GM12873 (cell line): Measurements from ENCODE around the gene PRPF6.

Experiments used
- CTCF ChIP-seq: IDR thresholded peaks from 2 replicates; pipeline ENCODE4 v1.5.1; 2012; ENCODE audit warnings: low read depth, mild to moderate bottlenecking, moderate library complexity, low read length, control low read depth; ENCODE audit not compliant: insufficient read depth; ENCODE audit errors: missing control alignments

The PRPF6 gene

GRCh38 chr20:64025826-64026412 is 45.0 kb downstream of the PRPF6 start:
- TF ChIP-seq CTCF = no peak

GRCh38 chr20:64027981-64028685 is 47.2 kb downstream of the PRPF6 start:
- TF ChIP-seq CTCF = no peak

GRCh38 chr20:64029293-64030117 is 48.6 kb downstream of the PRPF6 start:
- no peak for TF ChIP-seq CTCF

- TF ChIP-seq CTCF = no peak
Observed at GRCh38 chr20:64030371-64031134, 49.6 kb downstream of the PRPF6 start.

GRCh38 chr20:64031822-64032314 is 50.9 kb downstream of the PRPF6 start:
- TF ChIP-seq CTCF = no peak

- no peak for TF ChIP-seq CTCF
Observed at GRCh38 chr20:64032706-64033624, 52.0 kb downstream of the PRPF6 start.
